K562 (cell line): ENCODE measurements around the gene SULT1C4.

Source experiments
- CC2D1A ChIP-seq: fragments of 450-650 bp; IDR thresholded peaks from 2 replicates; pipeline ENCODE4 v1.6.1; 2017; ENCODE audit warnings: mild to moderate bottlenecking
- CEBPB ChIP-seq: fragments of 450-650 bp; IDR thresholded peaks from 2 replicates; pipeline ENCODE4 v1.6.1; 2016; ENCODE audit warnings: missing genetic modification characterization, missing compliant biosample characterization
- CREB1 ChIP-seq, 2 experiments: sonication (generic) in 1 of 2; formaldehyde crosslinking in 1 of 2; IDR thresholded peaks; 2 replicates each; pipeline versions ENCODE4 v1.6.1 to v1.8.0; 2012 to 2022; ENCODE audit warnings: inconsistent platforms in 1 of 2, mild to moderate bottlenecking in 1 of 2, missing genetic modification reagents in 1 of 2, moderate library complexity in 1 of 2
- ILK ChIP-seq: fragments of 450-650 bp; IDR thresholded peaks from 2 replicates; pipeline ENCODE4 v1.6.1; 2016; ENCODE audit warnings: missing genetic modification characterization, low read depth, mild to moderate bottlenecking, missing compliant biosample characterization, moderate library complexity, borderline replicate concordance
- JUND ChIP-seq, 2 experiments: IDR thresholded peaks; 2 replicates in 1 of 2; 3 replicates in 1 of 2; pipeline ENCODE4 v1.6.1; 2011; ENCODE audit warnings: borderline replicate concordance in 2 of 2, low read depth in 2 of 2, low read length in 2 of 2, improper control_type of control experiment in 1 of 2, missing biosample characterization in 1 of 2, missing genetic modification characterization in 1 of 2, missing genetic modification reagents in 1 of 2
- PHTF2 ChIP-seq: fragments of 250-450 bp; sonication (Bioruptor Pico); IDR thresholded peaks from 2 replicates; pipeline ENCODE4 v1.5.0; 2021; ENCODE audit warnings: mild to moderate bottlenecking
- POLR2A ChIP-seq: fragments of 450-650 bp; conservative IDR thresholded peaks from 2 replicates; pipeline ENCODE4 v1.6.1; 2016
- PYGO2 ChIP-seq: fragments of 450-650 bp; IDR thresholded peaks from 2 replicates; pipeline ENCODE4 v1.6.1; 2016; ENCODE audit warnings: mild to moderate bottlenecking, missing genetic modification characterization, moderate library complexity, missing compliant biosample characterization
- YY1 ChIP-seq, 3 experiments: IDR thresholded peaks; 2 replicates each; pipeline ENCODE4 v1.6.1; 2011; ENCODE audit warnings: low read length in 2 of 3, mild to moderate bottlenecking in 2 of 3, moderate library complexity in 2 of 3, borderline replicate concordance in 1 of 3, control low read depth in 1 of 3, low read depth in 1 of 3; ENCODE audit not compliant: insufficient read depth in 3 of 3, insufficient replicate concordance in 2 of 3, control insufficient read depth in 1 of 3, insufficient read length in 1 of 3; ENCODE audit errors: extremely low read depth in 1 of 3
- ZNF146 ChIP-seq: IDR thresholded peaks from one replicate; pipeline ENCODE4 v1.6.1; 2018; ENCODE audit warnings: missing compliant biosample characterization; ENCODE audit not compliant: unreplicated experiment
- TF ChIP-seq, protein P1 (sequence below): fragments of 200-600 bp; sonication (generic); IDR thresholded peaks from one replicate; pipeline ENCODE4 v1.6.1; 2012; ENCODE audit warnings: mild to moderate bottlenecking, low read depth, low read length, inconsistent platforms
- TF ChIP-seq, protein P2 (sequence below), 2 experiments: fragments of 450-650 bp in 1 of 2; sonication (generic) in 1 of 2; formaldehyde crosslinking in 1 of 2; IDR thresholded peaks in 1 of 2; conservative IDR thresholded peaks in 1 of 2; 2 replicates each; pipeline versions ENCODE4 v1.6.1 to v1.8.1; 2016 to 2023; ENCODE audit warnings: mild to moderate bottlenecking in 2 of 2, moderate library complexity in 2 of 2, inconsistent platforms in 1 of 2, missing genetic modification reagents in 1 of 2

DNA sequence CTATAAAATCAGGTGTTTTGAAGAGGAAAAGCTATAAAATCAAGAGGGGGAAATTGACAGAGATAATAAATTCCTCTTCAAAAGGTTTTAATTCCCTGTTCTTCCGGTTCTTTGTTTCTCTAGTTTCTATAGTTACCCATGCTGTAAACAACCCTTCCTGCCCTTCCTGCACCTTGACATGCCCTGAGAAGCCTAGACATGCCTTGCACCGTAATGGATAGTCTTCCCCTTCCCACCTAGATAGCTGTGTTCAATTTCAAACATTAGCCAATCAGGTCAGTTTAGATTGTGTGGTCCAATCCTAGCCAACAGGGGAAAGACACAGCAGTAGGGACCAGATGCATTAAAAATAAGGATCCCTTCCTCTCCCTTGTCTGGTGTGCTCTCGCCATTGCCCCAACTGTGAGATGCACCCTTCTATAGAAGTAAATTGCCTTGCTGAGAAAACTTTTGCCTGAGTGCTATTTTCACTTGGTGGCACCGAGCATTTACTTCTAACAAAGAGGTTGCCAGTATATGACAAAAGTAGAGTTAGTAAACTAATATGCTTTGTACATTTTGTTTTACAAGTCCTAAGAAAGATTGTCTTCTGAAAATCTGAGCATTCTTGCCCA lies 27.1 kb downstream of the SULT1C4 start:
- TF ChIP-seq CC2D1A (no peak), ILK (tag) (no peak), POLR2A (no peak), PHTF2 (no peak), ZNF146 (CRISPR knock-in tag) (no peak), JUND (IDR thresholded peaks at IDR 0.05; ENCODE audit: borderline replicate concordance, low read depth, low read length) (no peak), JUND (tag; IDR thresholded peaks at IDR 0.05; ENCODE audit: borderline replicate concordance, low read depth, low read length) (no peak), PYGO2 (no peak), CREB1 (IDR thresholded peaks at IDR 0.05) (no peak), CREB1 (CRISPR knock-in tag; IDR thresholded peaks at IDR 0.05) (no peak), CEBPB (no peak), YY1 (IDR thresholded peaks at IDR 0.05; ENCODE audit: borderline replicate concordance in 1 of 3, control insufficient read depth in 1 of 3, extremely low read depth in 1 of 3, insufficient read depth in 3 of 3, insufficient read length in 1 of 3, insufficient replicate concordance in 2 of 3, low read depth in 1 of 3, low read length in 2 of 3) (no peak)
- TF ChIP-seq, protein P1, sequence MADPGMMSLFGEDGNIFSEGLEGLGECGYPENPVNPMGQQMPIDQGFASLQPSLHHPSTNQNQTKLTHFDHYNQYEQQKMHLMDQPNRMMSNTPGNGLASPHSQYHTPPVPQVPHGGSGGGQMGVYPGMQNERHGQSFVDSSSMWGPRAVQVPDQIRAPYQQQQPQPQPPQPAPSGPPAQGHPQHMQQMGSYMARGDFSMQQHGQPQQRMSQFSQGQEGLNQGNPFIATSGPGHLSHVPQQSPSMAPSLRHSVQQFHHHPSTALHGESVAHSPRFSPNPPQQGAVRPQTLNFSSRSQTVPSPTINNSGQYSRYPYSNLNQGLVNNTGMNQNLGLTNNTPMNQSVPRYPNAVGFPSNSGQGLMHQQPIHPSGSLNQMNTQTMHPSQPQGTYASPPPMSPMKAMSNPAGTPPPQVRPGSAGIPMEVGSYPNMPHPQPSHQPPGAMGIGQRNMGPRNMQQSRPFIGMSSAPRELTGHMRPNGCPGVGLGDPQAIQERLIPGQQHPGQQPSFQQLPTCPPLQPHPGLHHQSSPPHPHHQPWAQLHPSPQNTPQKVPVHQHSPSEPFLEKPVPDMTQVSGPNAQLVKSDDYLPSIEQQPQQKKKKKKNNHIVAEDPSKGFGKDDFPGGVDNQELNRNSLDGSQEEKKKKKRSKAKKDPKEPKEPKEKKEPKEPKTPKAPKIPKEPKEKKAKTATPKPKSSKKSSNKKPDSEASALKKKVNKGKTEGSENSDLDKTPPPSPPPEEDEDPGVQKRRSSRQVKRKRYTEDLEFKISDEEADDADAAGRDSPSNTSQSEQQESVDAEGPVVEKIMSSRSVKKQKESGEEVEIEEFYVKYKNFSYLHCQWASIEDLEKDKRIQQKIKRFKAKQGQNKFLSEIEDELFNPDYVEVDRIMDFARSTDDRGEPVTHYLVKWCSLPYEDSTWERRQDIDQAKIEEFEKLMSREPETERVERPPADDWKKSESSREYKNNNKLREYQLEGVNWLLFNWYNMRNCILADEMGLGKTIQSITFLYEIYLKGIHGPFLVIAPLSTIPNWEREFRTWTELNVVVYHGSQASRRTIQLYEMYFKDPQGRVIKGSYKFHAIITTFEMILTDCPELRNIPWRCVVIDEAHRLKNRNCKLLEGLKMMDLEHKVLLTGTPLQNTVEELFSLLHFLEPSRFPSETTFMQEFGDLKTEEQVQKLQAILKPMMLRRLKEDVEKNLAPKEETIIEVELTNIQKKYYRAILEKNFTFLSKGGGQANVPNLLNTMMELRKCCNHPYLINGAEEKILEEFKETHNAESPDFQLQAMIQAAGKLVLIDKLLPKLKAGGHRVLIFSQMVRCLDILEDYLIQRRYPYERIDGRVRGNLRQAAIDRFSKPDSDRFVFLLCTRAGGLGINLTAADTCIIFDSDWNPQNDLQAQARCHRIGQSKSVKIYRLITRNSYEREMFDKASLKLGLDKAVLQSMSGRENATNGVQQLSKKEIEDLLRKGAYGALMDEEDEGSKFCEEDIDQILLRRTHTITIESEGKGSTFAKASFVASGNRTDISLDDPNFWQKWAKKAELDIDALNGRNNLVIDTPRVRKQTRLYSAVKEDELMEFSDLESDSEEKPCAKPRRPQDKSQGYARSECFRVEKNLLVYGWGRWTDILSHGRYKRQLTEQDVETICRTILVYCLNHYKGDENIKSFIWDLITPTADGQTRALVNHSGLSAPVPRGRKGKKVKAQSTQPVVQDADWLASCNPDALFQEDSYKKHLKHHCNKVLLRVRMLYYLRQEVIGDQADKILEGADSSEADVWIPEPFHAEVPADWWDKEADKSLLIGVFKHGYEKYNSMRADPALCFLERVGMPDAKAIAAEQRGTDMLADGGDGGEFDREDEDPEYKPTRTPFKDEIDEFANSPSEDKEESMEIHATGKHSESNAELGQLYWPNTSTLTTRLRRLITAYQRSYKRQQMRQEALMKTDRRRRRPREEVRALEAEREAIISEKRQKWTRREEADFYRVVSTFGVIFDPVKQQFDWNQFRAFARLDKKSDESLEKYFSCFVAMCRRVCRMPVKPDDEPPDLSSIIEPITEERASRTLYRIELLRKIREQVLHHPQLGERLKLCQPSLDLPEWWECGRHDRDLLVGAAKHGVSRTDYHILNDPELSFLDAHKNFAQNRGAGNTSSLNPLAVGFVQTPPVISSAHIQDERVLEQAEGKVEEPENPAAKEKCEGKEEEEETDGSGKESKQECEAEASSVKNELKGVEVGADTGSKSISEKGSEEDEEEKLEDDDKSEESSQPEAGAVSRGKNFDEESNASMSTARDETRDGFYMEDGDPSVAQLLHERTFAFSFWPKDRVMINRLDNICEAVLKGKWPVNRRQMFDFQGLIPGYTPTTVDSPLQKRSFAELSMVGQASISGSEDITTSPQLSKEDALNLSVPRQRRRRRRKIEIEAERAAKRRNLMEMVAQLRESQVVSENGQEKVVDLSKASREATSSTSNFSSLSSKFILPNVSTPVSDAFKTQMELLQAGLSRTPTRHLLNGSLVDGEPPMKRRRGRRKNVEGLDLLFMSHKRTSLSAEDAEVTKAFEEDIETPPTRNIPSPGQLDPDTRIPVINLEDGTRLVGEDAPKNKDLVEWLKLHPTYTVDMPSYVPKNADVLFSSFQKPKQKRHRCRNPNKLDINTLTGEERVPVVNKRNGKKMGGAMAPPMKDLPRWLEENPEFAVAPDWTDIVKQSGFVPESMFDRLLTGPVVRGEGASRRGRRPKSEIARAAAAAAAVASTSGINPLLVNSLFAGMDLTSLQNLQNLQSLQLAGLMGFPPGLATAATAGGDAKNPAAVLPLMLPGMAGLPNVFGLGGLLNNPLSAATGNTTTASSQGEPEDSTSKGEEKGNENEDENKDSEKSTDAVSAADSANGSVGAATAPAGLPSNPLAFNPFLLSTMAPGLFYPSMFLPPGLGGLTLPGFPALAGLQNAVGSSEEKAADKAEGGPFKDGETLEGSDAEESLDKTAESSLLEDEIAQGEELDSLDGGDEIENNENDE: no peak
- TF ChIP-seq, protein P2, sequence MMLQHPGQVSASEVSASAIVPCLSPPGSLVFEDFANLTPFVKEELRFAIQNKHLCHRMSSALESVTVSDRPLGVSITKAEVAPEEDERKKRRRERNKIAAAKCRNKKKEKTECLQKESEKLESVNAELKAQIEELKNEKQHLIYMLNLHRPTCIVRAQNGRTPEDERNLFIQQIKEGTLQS (IDR thresholded peaks at IDR 0.05): no peak
- TF ChIP-seq, protein P2 (CRISPR knock-in tag; conservative IDR thresholded peaks at IDR 0.05): no peak
